Measurements from ENCODE around the gene AEBP1. TPM values are rescaled to one million over a fixed set of nuclear protein-coding genes. Genes with fewer than 3 reads are reported as not detected.

The AEBP1 gene
- total RNA-seq, 1 donor from 2014 or later: 236 TPM

GRCh38 chr7:44128721-44129582, 24.8 kb downstream of the AEBP1 start:
- intact Hi-C loops (cut with DNase I): no loop called here
- ATAC-seq (no peak), DNase-seq (ENCODE audit: low spot score) (no peak)

GRCh38 chr7:44131173-44132029, 27.3 kb downstream of the AEBP1 start:
- intact Hi-C loops (cut with DNase I): no loop called here
- DNase-seq (ENCODE audit: low spot score) (no peak), ATAC-seq (peak; percentile 48)

GRCh38 chr7:44132039-44132438, 27.9 kb downstream of the AEBP1 start:
- ATAC-seq: no peak

GRCh38 chr7:44133295-44133694, 29.1 kb downstream of the AEBP1 start:
- DNase-seq (ENCODE audit: low spot score) (no peak), ATAC-seq (no peak)
- intact Hi-C loops (cut with DNase I): no loop called here

More at GRCh38 chr7:44132039-44132438, 27.9 kb downstream of the AEBP1 start:
- DNase-seq (ENCODE audit: low spot score): no peak
- intact Hi-C loops (cut with DNase I): no loop called here

GRCh38 chr7:44134943-44135628, 30.9 kb downstream of the AEBP1 start:
- intact Hi-C loops (cut with DNase I): no loop called here
- no peak for DNase-seq (ENCODE audit: low spot score)
- no peak for ATAC-seq

GRCh38 chr7:44136731-44137130, 32.6 kb downstream of the AEBP1 start:
- no peak for ATAC-seq

GRCh38 chr7:44138698-44139097, 34.6 kb downstream of the AEBP1 start:
- DNase-seq (ENCODE audit: low spot score) (no peak), ATAC-seq (no peak)
- intact Hi-C loops (cut with DNase I): no loop called here

More at GRCh38 chr7:44136731-44137130, 32.6 kb downstream of the AEBP1 start:
- intact Hi-C loops (cut with DNase I): no loop called here
- DNase-seq (ENCODE audit: low spot score): no peak

GRCh38 chr7:44139311-44140010, 35.3 kb downstream of the AEBP1 start:
- intact Hi-C loops (cut with DNase I): no loop called here
- DNase-seq (ENCODE audit: low spot score) (no peak), ATAC-seq (no peak)

- DNase-seq (ENCODE audit: low spot score) (no peak), ATAC-seq (no peak)
- intact Hi-C loops (cut with DNase I): no loop called here
Measured at GRCh38 chr7:44140341-44140740, 36.2 kb downstream of the AEBP1 start.

- intact Hi-C loops (cut with DNase I): no loop called here
Measured at GRCh38 chr7:44141221-44141850, 37.2 kb downstream of the AEBP1 start, which contains the start of gene MYL7. MYL7 (minus strand) TSS chr7:44141332; CDS start chr7:44141305, 27 bp downstream.

GRCh38 chr7:44142028-44142427, 37.9 kb downstream of the AEBP1 start:
- no peak for ATAC-seq
- intact Hi-C loops (cut with DNase I): no loop called here
- peak; percentile 43 for DNase-seq (ENCODE audit: low spot score)

More at GRCh38 chr7:44141221-44141850, 37.2 kb downstream of the AEBP1 start, which contains the start of gene MYL7:
- no peak for ATAC-seq
- no peak for DNase-seq (ENCODE audit: low spot score)

- ATAC-seq (no peak), DNase-seq (ENCODE audit: low spot score) (peak; percentile 31)
- intact Hi-C loops (cut with DNase I): no loop called here
Measured at GRCh38 chr7:44143646-44144250, 39.6 kb downstream of the AEBP1 start.

- ATAC-seq (no peak), DNase-seq (ENCODE audit: low spot score) (peak; percentile 30)
- intact Hi-C loops (cut with DNase I): no loop called here
Measured at GRCh38 chr7:44144426-44144967, 40.4 kb downstream of the AEBP1 start.

- peak; percentile 4 for ATAC-seq
- peak; percentile 60 for DNase-seq (ENCODE audit: low spot score)
- intact Hi-C loops (cut with DNase I): no loop called here
Measured at GRCh38 chr7:44144968-44145478, 40.9 kb downstream of the AEBP1 start.

- intact Hi-C loops (cut with DNase I): no loop called here
- DNase-seq (ENCODE audit: low spot score) (peak; percentile 70), ATAC-seq (peak; percentile 80)
Measured at GRCh38 chr7:44145479-44145968, 41.4 kb downstream of the AEBP1 start.

- peak; percentile 90 for DNase-seq (ENCODE audit: low spot score)
- intact Hi-C loops (cut with DNase I): no loop called here
- peak; percentile 94 for ATAC-seq
Measured at GRCh38 chr7:44145969-44146911, 42.1 kb downstream of the AEBP1 start.
